ENCODE measurements around the gene DCANP1.

The DCANP1 gene

GRCh38 chr5:135440916-135441315, 6.2 kb downstream of the DCANP1 start:
- DNase-seq = no peak

- no peak for DNase-seq
Measured at GRCh38 chr5:135439231-135440205, 7.6 kb downstream of the DCANP1 start.

DNA sequence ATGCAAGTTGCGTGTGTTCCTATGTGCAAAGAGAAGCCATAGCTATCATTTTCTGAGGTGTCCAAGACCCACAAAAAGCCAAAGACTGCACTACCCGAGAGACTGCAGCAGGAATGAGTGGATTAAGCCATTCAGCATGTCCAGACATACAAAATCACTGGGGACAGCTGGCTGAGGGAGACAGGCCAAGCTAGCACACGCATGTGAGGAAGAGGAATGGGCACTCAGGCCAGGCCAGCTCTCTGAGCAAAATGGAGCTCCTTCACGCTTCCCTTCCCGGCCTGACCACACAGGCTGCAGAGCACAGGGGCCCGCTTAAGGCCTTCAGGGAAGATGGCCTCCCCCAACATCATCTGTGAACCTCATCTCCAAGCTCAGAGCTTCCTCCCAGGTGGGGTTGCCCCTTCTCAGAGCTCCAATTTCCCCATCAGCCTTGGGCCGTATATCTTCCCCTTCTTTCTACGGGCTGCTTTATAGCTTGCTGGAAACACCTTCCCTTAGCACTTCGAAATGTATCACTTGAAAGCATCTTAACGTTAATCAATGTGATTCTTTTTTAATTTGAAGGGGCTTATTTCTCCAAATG, 8.4 kb downstream of the DCANP1 start:
- no peak for DNase-seq

- DNase-seq = no peak
Measured at GRCh38 chr5:135437796-135438560, 9.2 kb downstream of the DCANP1 start.

- no peak for DNase-seq
Measured at GRCh38 chr5:135437422-135437795, 9.7 kb downstream of the DCANP1 start.

GRCh38 chr5:135436951-135437418, 10.2 kb downstream of the DCANP1 start:
- no peak for DNase-seq

GRCh38 chr5:135435467-135436330, 11.4 kb downstream of the DCANP1 start:
- DNase-seq = no peak

- no peak for DNase-seq
Measured at GRCh38 chr5:135434591-135435466, 12.3 kb downstream of the DCANP1 start.

DNA sequence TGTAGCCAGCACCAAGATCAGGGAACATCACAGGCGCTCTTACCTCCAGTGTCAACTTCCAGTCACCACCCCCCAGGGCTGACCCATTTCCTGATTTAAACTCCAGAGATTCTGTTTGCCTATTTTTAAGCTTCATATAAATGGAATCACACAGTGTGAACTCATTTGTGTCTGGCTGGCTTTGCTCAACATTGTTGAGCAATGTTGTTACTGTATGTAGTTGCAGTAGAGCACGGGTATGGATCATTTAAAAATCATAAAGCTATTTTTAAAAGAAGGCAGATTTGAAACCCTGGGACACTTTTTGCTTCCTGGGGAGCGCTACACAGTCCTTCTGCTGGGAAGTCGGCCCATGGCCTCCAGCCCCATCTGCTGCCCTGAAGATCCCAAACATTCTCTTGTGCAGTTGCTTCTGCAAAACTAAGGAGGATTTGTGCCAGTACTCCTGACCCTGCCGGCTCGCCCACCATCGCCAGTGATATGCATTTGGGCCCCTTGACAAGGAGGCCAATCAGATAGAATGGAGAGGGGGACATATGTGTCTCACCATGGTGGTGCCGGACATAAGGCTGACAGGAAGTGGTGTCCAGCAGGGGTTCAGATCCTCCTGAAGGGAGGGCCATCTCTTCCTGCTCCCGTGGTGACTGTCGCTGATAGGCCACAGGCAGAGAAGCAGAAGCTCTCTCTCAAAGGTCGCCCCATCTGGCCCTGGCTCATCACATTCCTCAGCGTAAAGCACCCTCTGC, 13.3 kb downstream of the DCANP1 start:
- no peak for DNase-seq

DNA sequence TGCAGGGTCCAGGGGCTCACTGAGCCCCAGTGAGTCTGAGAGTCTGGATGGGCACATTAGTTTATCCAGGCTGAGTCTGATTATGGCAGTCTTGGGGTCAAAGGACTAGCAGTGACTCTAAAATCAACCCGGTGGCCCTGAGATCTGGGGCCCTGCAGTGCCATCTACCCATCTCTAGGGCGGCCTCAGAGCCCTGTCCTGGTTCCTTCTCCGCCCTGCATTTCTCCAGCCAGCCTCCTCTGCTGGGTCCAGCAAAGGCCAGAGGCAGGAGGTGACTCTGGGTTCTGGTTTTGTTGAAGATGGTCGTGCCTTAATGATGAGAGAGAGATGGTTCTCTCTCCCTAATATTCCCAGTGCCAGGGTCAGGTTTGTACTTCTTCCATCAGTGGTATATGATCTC, 15.0 kb downstream of the DCANP1 start:
- DNase-seq = no peak

- DNase-seq = no peak
Measured at GRCh38 chr5:135430135-135430437, 17.1 kb downstream of the DCANP1 start.

- no peak for DNase-seq
Measured at GRCh38 chr5:135429301-135430134, 17.6 kb downstream of the DCANP1 start.

GRCh38 chr5:135428586-135428985, 18.6 kb downstream of the DCANP1 start:
- no peak for DNase-seq

GRCh38 chr5:135426102-135427082, 20.8 kb downstream of the DCANP1 start:
- DNase-seq = peak; percentile 36

GRCh38 chr5:135425641-135426040, 21.5 kb downstream of the DCANP1 start:
- DNase-seq = no peak

GRCh38 chr5:135423846-135424168, 23.3 kb downstream of the DCANP1 start:
- no peak for DNase-seq

DNA sequence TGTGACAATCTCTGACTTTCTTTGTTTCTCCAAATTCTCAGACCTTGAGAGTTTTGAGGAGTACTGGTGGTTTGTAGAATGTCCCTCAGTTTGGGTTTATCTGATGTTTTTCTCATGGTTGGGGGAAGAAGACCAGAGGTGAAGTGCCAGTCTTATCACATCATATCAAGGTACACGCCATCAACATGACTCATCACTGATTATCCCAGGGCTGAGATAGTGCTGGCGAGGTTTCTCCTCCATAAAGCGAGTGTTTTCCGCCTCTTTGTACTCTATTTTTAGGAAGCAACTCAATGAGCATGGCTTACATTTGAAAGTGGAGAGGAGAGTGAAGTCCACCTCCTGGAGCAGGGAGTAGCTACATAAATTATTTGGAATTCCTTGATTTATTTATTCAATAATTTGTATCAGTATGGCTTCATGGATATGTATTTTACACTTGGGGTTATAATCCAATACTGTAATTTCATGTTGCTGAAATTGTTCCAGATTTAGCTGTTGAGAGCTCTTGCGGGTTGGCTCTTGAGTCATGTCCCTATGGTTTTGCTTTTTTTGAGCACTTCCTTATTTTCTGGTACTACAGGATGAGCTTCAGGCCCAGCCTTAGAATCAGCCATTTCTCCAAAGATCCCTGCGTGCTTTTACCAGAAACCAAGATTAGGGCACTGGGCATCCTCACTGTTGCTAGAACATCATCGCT, 23.9 kb downstream of the DCANP1 start:
- no peak for DNase-seq

GRCh38 chr5:135422419-135422818, 24.7 kb downstream of the DCANP1 start:
- DNase-seq = no peak
